Measurements from ENCODE around the gene MYCBP2.
"Not testable (repeated sequence)": the region's sequence is repeated elsewhere in the genome, so short reads cannot be mapped to it uniquely, and the experiment has no call there.

MYCBP2 gene

GRCh38 chr13:77305266-77305665 is 21.6 kb downstream of the MYCBP2 start:
- H3K36me3 ChIP-seq (ENCODE audit: control insufficient read depth in 1 of 2, insufficient read depth in 2 of 2, low read length in 2 of 2): no peaks in the 10 kb centered on the region
- no peaks in the 10 kb centered on the region for H3K9me3 ChIP-seq (ENCODE audit: control insufficient read depth in 1 of 2, low read length in 2 of 2)
- peaks cover 6 to 27% of the 10 kb centered on the region in 2 donors for H3K4me1 ChIP-seq (ENCODE audit: control insufficient read depth in 1 of 2, insufficient read depth in 2 of 2, low read length in 2 of 2)
- no peaks in the 10 kb centered on the region for H3K27me3 ChIP-seq (ENCODE audit: control insufficient read depth in 1 of 2, insufficient read depth in 2 of 2, low read length in 2 of 2)
- H3K9ac ChIP-seq (ENCODE audit: low read depth in 1 of 2, low read length in 2 of 2): no peak overlapping the region
- no peak overlapping the region for H3K27ac ChIP-seq (ENCODE audit: low read depth, low read length)
- no peak overlapping the region for H3K4me3 ChIP-seq (ENCODE audit: low read depth in 1 of 2, low read length in 2 of 2)

DNA sequence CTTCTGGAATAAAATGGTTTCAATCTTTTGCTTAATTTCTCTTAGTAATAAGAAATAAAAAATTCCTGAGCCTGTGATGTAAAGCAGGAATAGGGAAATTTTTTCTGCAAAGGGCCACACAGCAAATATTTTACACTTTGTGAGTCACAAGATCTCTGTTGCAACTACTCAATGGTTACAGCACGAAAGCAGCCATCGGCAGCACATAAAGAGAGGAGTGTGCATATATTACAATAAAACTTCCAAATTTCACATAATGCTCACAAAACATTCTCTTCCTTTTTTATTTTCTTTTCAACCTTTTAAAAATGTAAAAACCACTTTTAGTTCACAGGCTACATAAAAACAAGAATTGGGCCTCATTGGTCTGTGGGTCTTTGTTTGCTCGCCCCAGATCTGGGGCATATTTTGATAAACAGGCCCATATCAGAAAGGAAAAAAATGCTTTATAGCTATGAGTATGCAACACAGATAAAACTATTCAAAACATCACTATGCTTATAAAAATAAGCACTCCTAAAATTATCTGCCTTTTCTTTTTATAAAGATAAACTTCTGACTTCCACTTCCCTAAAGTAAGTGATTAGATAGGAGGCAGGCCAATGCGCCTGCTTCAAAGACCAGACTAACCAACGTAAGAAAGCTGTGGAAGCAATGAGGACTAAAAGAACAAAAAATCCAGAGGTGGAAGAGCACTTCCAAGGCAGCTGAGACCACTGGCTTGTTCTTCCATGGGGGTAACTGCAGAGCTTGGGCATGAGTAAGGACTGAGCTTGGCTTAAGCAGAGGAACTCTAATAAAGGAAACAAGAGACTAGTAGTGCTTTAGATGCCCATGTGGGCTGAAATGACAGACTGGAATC is 26.5 kb downstream of the MYCBP2 start:
- Histone ChIP-seq H3K27ac (ENCODE audit: low read depth, low read length) (no peak overlapping the region), H3K9me3 (ENCODE audit: control insufficient read depth in 1 of 2, low read length in 2 of 2) (no peaks in the 10 kb centered on the region), H3K9ac (ENCODE audit: low read depth in 1 of 2, low read length in 2 of 2) (no peak overlapping the region), H3K4me3 (ENCODE audit: low read depth in 1 of 2, low read length in 2 of 2) (no peak overlapping the region), H3K27me3 (ENCODE audit: control insufficient read depth in 1 of 2, insufficient read depth in 2 of 2, low read length in 2 of 2) (no peaks in the 10 kb centered on the region), H3K36me3 (ENCODE audit: control insufficient read depth in 1 of 2, insufficient read depth in 2 of 2, low read length in 2 of 2) (no peaks in the 10 kb centered on the region), H3K4me1 (ENCODE audit: control insufficient read depth in 1 of 2, insufficient read depth in 2 of 2, low read length in 2 of 2) (peaks cover 0 to 9% of the 10 kb centered on the region in 2 donors)

DNA sequence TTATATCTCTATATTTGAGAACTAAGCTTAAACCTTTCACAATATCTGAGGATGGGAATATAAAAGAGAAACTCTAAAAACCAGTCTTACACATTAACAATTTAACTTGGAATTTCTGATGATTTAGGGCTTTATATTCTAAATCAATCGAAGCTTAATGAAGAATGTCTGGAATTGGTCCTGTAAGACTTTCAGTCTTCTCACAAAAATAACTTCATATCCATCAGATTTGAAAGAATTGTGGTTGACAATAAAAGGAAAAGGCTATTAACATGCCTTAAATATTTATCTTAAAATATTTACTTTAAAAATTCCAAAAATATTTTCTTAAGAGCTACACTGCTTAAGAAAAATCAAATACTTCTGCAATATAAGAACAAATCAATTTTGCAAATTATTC is 27.3 kb downstream of the MYCBP2 start:
- Histone ChIP-seq H3K4me3 (ENCODE audit: low read depth in 1 of 2, low read length in 2 of 2) (no peak overlapping the region), H3K4me1 (ENCODE audit: control insufficient read depth in 1 of 2, insufficient read depth in 2 of 2, low read length in 2 of 2) (peaks cover 0 to 9% of the 10 kb centered on the region in 2 donors), H3K27ac (ENCODE audit: low read depth, low read length) (no peak overlapping the region), H3K36me3 (ENCODE audit: control insufficient read depth in 1 of 2, insufficient read depth in 2 of 2, low read length in 2 of 2) (peaks cover 0 to 3% of the 10 kb centered on the region in 2 donors), H3K9ac (ENCODE audit: low read depth in 1 of 2, low read length in 2 of 2) (no peak overlapping the region), H3K27me3 (ENCODE audit: control insufficient read depth in 1 of 2, insufficient read depth in 2 of 2, low read length in 2 of 2) (no peaks in the 10 kb centered on the region), H3K9me3 (ENCODE audit: control insufficient read depth in 1 of 2, low read length in 2 of 2) (no peaks in the 10 kb centered on the region)

DNA sequence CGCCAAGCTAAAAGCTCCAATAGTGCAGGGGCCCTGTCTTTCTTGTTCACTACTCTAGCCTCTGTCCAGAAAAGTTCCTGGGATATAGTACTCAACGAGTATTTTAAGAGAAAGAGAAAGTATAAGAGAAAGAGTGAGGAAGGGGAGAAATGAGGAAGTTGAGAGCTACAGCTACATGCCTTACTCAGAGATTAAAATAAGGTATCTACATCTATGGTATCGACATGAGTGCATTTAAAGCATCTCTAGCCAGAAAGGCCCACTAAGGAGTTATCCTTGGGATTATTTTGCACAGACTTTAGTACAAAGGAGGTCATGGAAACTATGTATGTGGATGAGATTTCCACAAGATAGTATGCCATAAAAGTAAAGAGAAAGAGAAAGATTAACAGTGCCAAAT is 28.5 kb downstream of the MYCBP2 start:
- Histone ChIP-seq H3K4me1 (ENCODE audit: control insufficient read depth in 1 of 2, insufficient read depth in 2 of 2, low read length in 2 of 2) (peaks cover 0 to 9% of the 10 kb centered on the region in 2 donors), H3K9ac (ENCODE audit: low read depth in 1 of 2, low read length in 2 of 2) (no peak overlapping the region), H3K4me3 (ENCODE audit: low read depth in 1 of 2, low read length in 2 of 2) (no peak overlapping the region)

GRCh38 chr13:77291774-77292173 is 35.1 kb downstream of the MYCBP2 start:
- Histone ChIP-seq H3K36me3 (ENCODE audit: control insufficient read depth in 1 of 2, insufficient read depth in 2 of 2, low read length in 2 of 2) (peaks cover 0 to 29% of the 10 kb centered on the region in 2 donors), H3K4me3 (ENCODE audit: low read depth in 1 of 2, low read length in 2 of 2) (no peak overlapping the region), H3K27me3 (ENCODE audit: control insufficient read depth in 1 of 2, insufficient read depth in 2 of 2, low read length in 2 of 2) (no peaks in the 10 kb centered on the region), H3K9me3 (ENCODE audit: control insufficient read depth in 1 of 2, low read length in 2 of 2) (peaks cover 0 to 2% of the 10 kb centered on the region in 2 donors), H3K4me1 (ENCODE audit: control insufficient read depth in 1 of 2, insufficient read depth in 2 of 2, low read length in 2 of 2) (no peaks in the 10 kb centered on the region), H3K9ac (ENCODE audit: low read depth in 1 of 2, low read length in 2 of 2) (no peak overlapping the region), H3K27ac (ENCODE audit: low read depth, low read length) (no peak overlapping the region)

More for the DNA sequence above, 28.5 kb downstream of the MYCBP2 start:
- Histone ChIP-seq H3K36me3 (ENCODE audit: control insufficient read depth in 1 of 2, insufficient read depth in 2 of 2, low read length in 2 of 2) (peaks cover 0 to 6% of the 10 kb centered on the region in 2 donors), H3K9me3 (ENCODE audit: control insufficient read depth in 1 of 2, low read length in 2 of 2) (no peaks in the 10 kb centered on the region), H3K27me3 (ENCODE audit: control insufficient read depth in 1 of 2, insufficient read depth in 2 of 2, low read length in 2 of 2) (no peaks in the 10 kb centered on the region), H3K27ac (ENCODE audit: low read depth, low read length) (no peak overlapping the region)

- no peak overlapping the region for H3K4me3 ChIP-seq (ENCODE audit: low read depth in 1 of 2, low read length in 2 of 2)
- H3K27me3 ChIP-seq (ENCODE audit: control insufficient read depth in 1 of 2, insufficient read depth in 2 of 2, low read length in 2 of 2): no peaks in the 10 kb centered on the region
- no peak overlapping the region for H3K9ac ChIP-seq (ENCODE audit: low read depth in 1 of 2, low read length in 2 of 2)
- peaks cover 0 to 2% of the 10 kb centered on the region in 2 donors for H3K9me3 ChIP-seq (ENCODE audit: control insufficient read depth in 1 of 2, low read length in 2 of 2)
- peaks cover 0 to 29% of the 10 kb centered on the region in 2 donors for H3K36me3 ChIP-seq (ENCODE audit: control insufficient read depth in 1 of 2, insufficient read depth in 2 of 2, low read length in 2 of 2)
- no peak overlapping the region for H3K27ac ChIP-seq (ENCODE audit: low read depth, low read length)
- H3K4me1 ChIP-seq (ENCODE audit: control insufficient read depth in 1 of 2, insufficient read depth in 2 of 2, low read length in 2 of 2): no peaks in the 10 kb centered on the region
Measured at GRCh38 chr13:77290342-77290741, 36.6 kb downstream of the MYCBP2 start.

GRCh38 chr13:77289851-77290250 is 37.0 kb downstream of the MYCBP2 start:
- H3K36me3 ChIP-seq (ENCODE audit: control insufficient read depth in 1 of 2, insufficient read depth in 2 of 2, low read length in 2 of 2): peaks cover 0 to 28% of the 10 kb centered on the region in 2 donors
- no peak overlapping the region for H3K27ac ChIP-seq (ENCODE audit: low read depth, low read length)
- no peak overlapping the region for H3K4me3 ChIP-seq (ENCODE audit: low read depth in 1 of 2, low read length in 2 of 2)

DNA sequence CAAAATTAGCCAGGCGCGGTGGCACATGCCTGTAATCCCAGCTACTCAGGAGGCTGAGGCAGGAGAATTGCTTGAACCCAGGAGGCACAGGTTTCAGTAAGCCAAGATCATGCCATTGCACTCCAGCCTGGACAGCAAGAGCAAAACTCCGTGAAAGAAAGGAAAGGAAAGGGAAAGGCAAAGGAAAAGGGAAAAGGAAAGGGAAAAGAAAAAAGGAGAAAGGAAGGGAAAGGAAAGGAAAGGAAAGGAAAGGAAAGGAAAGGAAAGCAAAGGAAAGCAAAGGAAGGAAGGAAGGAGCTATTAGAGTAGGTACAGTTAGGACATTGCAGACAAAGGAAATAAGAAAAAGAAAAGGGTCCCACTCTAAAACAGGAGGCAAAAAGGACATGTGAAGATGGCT is 41.3 kb downstream of the MYCBP2 start:
- H3K4me3 ChIP-seq (ENCODE audit: low read depth in 1 of 2, low read length in 2 of 2); H3K27ac ChIP-seq (ENCODE audit: low read depth, low read length); H3K9me3 ChIP-seq (ENCODE audit: control insufficient read depth in 1 of 2, low read length in 2 of 2); H3K9ac ChIP-seq (ENCODE audit: low read depth in 1 of 2, low read length in 2 of 2); H3K4me1 ChIP-seq (ENCODE audit: control insufficient read depth in 1 of 2, insufficient read depth in 2 of 2, low read length in 2 of 2); H3K27me3 ChIP-seq (ENCODE audit: control insufficient read depth in 1 of 2, insufficient read depth in 2 of 2, low read length in 2 of 2): not testable (repeated sequence)
- peaks cover 3 to 19% of the 10 kb centered on the region in 2 donors for H3K36me3 ChIP-seq (ENCODE audit: control insufficient read depth in 1 of 2, insufficient read depth in 2 of 2, low read length in 2 of 2)

More at GRCh38 chr13:77289851-77290250, 37.0 kb downstream of the MYCBP2 start:
- H3K27me3 ChIP-seq (ENCODE audit: control insufficient read depth in 1 of 2, insufficient read depth in 2 of 2, low read length in 2 of 2): no peaks in the 10 kb centered on the region
- H3K4me1 ChIP-seq (ENCODE audit: control insufficient read depth in 1 of 2, insufficient read depth in 2 of 2, low read length in 2 of 2): no peaks in the 10 kb centered on the region
- H3K9ac ChIP-seq (ENCODE audit: low read depth in 1 of 2, low read length in 2 of 2): no peak overlapping the region
- peaks cover 0 to 2% of the 10 kb centered on the region in 2 donors for H3K9me3 ChIP-seq (ENCODE audit: control insufficient read depth in 1 of 2, low read length in 2 of 2)

GRCh38 chr13:77285098-77285497 is 41.8 kb downstream of the MYCBP2 start:
- Histone ChIP-seq H3K9me3 (ENCODE audit: control insufficient read depth in 1 of 2, low read length in 2 of 2) (no peaks in the 10 kb centered on the region), H3K27ac (ENCODE audit: low read depth, low read length) (no peak overlapping the region), H3K4me1 (ENCODE audit: control insufficient read depth in 1 of 2, insufficient read depth in 2 of 2, low read length in 2 of 2) (no peaks in the 10 kb centered on the region), H3K36me3 (ENCODE audit: control insufficient read depth in 1 of 2, insufficient read depth in 2 of 2, low read length in 2 of 2) (peaks cover 3 to 17% of the 10 kb centered on the region in 2 donors), H3K4me3 (ENCODE audit: low read depth in 1 of 2, low read length in 2 of 2) (no peak overlapping the region), H3K27me3 (ENCODE audit: control insufficient read depth in 1 of 2, insufficient read depth in 2 of 2, low read length in 2 of 2) (no peaks in the 10 kb centered on the region), H3K9ac (ENCODE audit: low read depth in 1 of 2, low read length in 2 of 2) (no peak overlapping the region)

GRCh38 chr13:77274126-77274525 is 52.8 kb downstream of the MYCBP2 start:
- Histone ChIP-seq H3K4me1 (ENCODE audit: control insufficient read depth in 1 of 2, insufficient read depth in 2 of 2, low read length in 2 of 2) (no peaks in the 10 kb centered on the region), H3K36me3 (ENCODE audit: control insufficient read depth in 1 of 2, insufficient read depth in 2 of 2, low read length in 2 of 2) (peaks cover 10 to 21% of the 10 kb centered on the region in 2 donors), H3K9me3 (ENCODE audit: control insufficient read depth in 1 of 2, low read length in 2 of 2) (no peaks in the 10 kb centered on the region), H3K4me3 (ENCODE audit: low read depth in 1 of 2, low read length in 2 of 2) (no peak overlapping the region), H3K27me3 (ENCODE audit: control insufficient read depth in 1 of 2, insufficient read depth in 2 of 2, low read length in 2 of 2) (no peaks in the 10 kb centered on the region), H3K9ac (ENCODE audit: low read depth in 1 of 2, low read length in 2 of 2) (no peak overlapping the region), H3K27ac (ENCODE audit: low read depth, low read length) (no peak overlapping the region)
